HUES64 (cell line): Measurements from ENCODE around the gene NGF.

ENCODE experiments used
- H3K27ac ChIP-seq: 2 replicates; pipeline ENCODE4 v1.7.0; 2013; ENCODE audit warnings: low read depth, low read length, inconsistent platforms
- H3K27me3 ChIP-seq: 2 replicates; pipeline ENCODE4 v1.6.1; 2013; ENCODE audit warnings: mild to moderate bottlenecking, low read length; ENCODE audit not compliant: insufficient read depth
- H3K36me3 ChIP-seq: 2 replicates; pipeline ENCODE4 v1.6.1; 2013; ENCODE audit warnings: mild to moderate bottlenecking, low read length; ENCODE audit not compliant: insufficient read depth
- H3K4me1 ChIP-seq: 2 replicates; pipeline ENCODE4 v1.6.1; 2013; ENCODE audit warnings: mild to moderate bottlenecking, low read length, moderate library complexity; ENCODE audit not compliant: insufficient read depth
- H3K4me3 ChIP-seq: 2 replicates; pipeline ENCODE4 v1.5.1; 2013; ENCODE audit warnings: mild to moderate bottlenecking, low read length, moderate library complexity
- H3K9ac ChIP-seq: 2 replicates; pipeline ENCODE4 v1.6.1; 2013; ENCODE audit warnings: mild to moderate bottlenecking, low read depth, low read length
- H3K9me3 ChIP-seq: 2 replicates; pipeline ENCODE4 v1.6.1; 2013; ENCODE audit warnings: low read depth, low read length; ENCODE audit not compliant: insufficient read depth
- WGBS: fragments of 150-250, 120-280 bp; methylation state at CpG from one replicate; pipeline ENCODE4 v1.1.7; 2013; ENCODE audit warnings: missing lambda C conversion rate; 5-methylcytosine and 5-hydroxymethylcytosine counted together

Gene NGF

DNA sequence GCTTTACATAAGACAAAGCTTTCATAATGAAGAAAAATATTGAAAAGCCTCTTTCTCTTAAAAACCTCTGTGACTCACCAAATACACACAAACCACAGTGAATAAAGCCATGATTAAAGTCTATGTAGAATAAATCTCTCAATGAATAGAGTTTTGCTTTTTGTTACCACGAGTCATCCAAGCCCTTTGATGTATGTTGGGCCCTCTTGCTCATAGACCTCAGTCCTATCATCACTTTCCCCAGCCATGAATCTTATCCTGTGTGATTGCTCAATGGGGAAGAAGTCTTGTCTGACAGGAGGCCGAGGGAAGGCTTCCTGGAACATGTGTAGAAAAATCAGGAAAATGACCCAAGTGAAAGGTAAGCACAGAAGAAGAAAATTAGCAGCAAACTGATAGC lies 60.8 kb downstream of the NGF start:
- H3K9me3 ChIP-seq = 0 out of 2 replicates have a peak, but pooled peaks cover 7% of the 10 kb centered on the region
- no peaks in the 10 kb centered on the region for H3K27me3 ChIP-seq
- H3K9ac ChIP-seq = no peak overlapping the region
- H3K4me3 ChIP-seq = no peak overlapping the region
- H3K27ac ChIP-seq = no peak overlapping the region
- H3K4me1 ChIP-seq = no peaks in the 10 kb centered on the region
- no peaks in the 10 kb centered on the region for H3K36me3 ChIP-seq
- 88% methylated on average over 1 of the region's 2 CpGs for WGBS

DNA sequence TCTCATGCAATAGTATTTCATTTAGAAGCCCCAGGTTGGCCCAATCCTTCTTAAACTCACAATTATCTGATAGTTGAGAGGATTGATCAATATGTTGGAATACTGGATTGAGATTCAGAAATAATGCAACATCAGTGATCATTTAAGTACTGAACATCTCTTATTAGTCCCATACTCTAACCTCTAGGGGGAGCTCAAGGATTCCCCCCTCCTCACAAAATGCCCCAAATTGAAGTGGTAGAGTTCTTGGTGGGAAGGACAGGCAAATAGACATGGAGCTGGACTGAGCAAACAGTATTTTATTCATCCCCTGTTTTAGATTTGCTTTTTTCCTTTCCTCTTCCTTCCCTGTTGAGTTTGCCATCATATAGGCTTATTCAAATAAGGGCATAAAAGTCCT lies 62.8 kb downstream of the NGF start:
- H3K9me3 ChIP-seq = 0 out of 2 replicates have a peak, but pooled peaks cover 7% of the 10 kb centered on the region
- no peaks in the 10 kb centered on the region for H3K27me3 ChIP-seq
- H3K36me3 ChIP-seq = no peaks in the 10 kb centered on the region
- H3K9ac ChIP-seq = no peak overlapping the region
- no peaks in the 10 kb centered on the region for H3K4me1 ChIP-seq
- H3K4me3 ChIP-seq = no peak overlapping the region
- no peak overlapping the region for H3K27ac ChIP-seq

DNA sequence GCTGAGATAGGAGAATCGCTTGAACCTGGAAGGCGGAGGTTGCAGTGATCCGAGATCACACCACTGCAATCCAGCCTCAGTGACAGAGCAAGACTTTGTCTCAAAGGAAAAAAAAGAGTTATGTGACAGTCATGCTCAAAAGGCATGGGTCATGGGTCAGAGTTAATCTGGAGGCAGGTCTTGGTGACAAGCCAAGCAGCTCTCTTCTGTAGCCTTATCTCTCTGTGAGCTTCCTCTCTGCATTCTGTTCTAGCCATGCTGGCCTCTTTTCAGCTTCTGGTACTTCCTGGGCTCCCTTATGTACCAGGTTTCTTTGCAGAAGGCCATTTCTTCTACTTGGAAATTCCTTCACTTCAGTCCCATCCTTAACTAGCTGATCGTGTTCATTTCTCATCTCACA lies 63.6 kb downstream of the NGF start:
- H3K36me3 ChIP-seq = no peaks in the 10 kb centered on the region
- H3K27ac ChIP-seq = no peak overlapping the region
- H3K4me1 ChIP-seq = no peaks in the 10 kb centered on the region
- no peak overlapping the region for H3K9ac ChIP-seq
- H3K4me3 ChIP-seq = no peak overlapping the region
- 98% methylated on average over 4 of the region's 4 CpGs for WGBS
- no peaks in the 10 kb centered on the region for H3K27me3 ChIP-seq
- H3K9me3 ChIP-seq = 0 out of 2 replicates have a peak, but pooled peaks cover 7% of the 10 kb centered on the region

DNA sequence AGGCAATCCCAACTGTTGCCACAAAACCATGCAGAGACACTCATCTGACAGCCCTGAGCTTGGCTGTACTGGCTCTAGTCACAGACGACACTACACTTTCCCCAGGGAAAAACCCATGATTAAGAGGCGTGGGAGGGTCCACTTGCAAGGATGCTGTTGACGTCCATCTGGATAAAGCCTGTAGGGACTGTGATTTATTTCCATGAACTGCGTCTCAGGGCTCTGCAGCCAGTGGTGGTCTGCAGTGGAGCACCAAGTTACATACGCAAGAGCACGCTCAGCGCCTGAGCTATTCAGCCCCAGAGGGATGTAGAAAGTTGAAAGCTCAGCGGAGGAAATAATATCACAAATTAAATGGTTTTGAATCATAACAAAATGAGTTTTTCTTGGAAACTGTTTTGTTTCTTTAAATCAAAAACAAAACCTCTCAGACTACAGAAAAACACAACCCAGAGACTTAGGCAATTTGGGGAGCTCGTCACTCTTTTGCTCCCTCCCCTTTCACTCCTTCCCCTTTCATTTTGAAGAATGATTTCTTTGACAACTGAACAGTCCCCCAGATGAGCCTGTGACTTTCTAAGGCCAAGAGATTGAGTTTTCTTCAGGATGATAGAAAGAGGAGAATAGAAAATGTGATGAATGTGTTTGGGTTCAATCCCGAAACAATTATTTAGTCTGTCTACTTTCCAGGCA lies 71.2 kb downstream of the NGF start:
- Histone ChIP-seq H3K9me3 (no peaks in the 10 kb centered on the region), H3K36me3 (no peaks in the 10 kb centered on the region), H3K9ac (no peak overlapping the region), H3K27ac (no peak overlapping the region), H3K4me1 (no peaks in the 10 kb centered on the region), H3K27me3 (no peaks in the 10 kb centered on the region), H3K4me3 (no peak overlapping the region)
- WGBS = 89% methylated on average over 10 of the region's 10 CpGs

DNA sequence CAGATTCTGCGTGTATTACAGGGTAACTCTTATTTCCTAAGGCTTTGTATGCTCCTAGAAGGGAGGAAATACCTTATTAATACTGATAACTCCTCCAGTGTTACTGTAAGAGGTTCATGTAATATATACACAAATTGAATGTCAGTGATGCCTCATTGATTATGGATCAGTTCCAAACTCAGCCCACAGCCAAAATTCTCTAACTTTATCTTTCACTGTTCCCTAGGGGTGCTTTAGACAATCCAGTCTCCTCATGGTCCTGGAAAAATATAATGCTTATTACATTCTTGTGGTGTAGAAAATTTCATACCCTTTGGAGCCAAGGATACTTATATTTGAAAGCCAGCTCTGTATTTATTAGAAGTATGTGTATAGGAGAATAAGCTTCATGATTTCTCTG lies 73.0 kb downstream of the NGF start:
- no CpG with 5 or more reads among the region's 1 CpG for WGBS
- Histone ChIP-seq H3K4me3 (no peak overlapping the region), H3K9ac (no peak overlapping the region), H3K4me1 (no peaks in the 10 kb centered on the region), H3K27ac (no peak overlapping the region), H3K27me3 (no peaks in the 10 kb centered on the region), H3K36me3 (no peaks in the 10 kb centered on the region), H3K9me3 (no peaks in the 10 kb centered on the region)

DNA sequence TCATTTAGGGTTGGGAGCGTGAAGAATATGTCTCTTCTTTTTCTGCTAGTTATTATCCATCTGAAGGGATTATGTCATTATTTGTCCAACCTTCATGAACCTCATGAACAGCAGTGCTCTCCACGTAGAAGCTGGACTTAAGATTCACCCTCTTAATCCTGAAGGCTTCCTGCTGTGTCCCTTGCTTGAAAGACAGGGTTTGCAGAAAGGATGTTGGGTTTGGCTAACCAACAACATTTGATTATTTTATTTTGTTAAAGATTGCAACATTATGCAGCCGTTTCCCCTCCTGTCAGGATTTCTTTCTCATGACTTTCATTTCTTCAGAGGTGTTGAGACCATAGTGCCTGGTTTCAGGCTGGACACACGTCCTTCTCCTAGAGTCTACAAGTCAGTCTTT lies 75.2 kb downstream of the NGF start:
- H3K9ac ChIP-seq = no peak overlapping the region
- 80% methylated on average over 4 of the region's 4 CpGs for WGBS
- H3K27me3 ChIP-seq = no peaks in the 10 kb centered on the region
- H3K36me3 ChIP-seq = no peaks in the 10 kb centered on the region
- peaks cover 13% of the 10 kb centered on the region for H3K9me3 ChIP-seq
- no peaks in the 10 kb centered on the region for H3K4me1 ChIP-seq
- no peak overlapping the region for H3K4me3 ChIP-seq
- no peak overlapping the region for H3K27ac ChIP-seq

DNA sequence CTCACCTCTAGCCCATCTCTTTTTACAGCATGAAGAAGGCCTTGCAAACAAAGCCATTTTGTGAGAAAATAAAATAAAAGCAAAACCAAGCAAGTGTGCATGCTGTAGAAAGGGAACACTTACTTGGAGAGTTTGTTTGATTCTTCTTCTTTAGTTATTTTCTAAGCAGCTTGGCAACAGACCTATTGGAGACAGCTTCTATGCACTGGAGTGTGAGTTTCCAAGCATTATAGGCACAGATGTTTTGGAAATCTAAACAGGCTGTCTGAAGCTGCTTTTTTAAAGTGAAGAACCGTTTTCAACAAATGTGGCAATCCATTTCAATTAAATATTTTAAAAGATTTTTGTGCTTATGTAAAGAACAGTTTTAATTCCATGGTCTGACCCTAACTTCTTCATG lies 76.6 kb downstream of the NGF start:
- WGBS = no CpG with 5 or more reads among the region's 1 CpG
- Histone ChIP-seq H3K4me1 (no peaks in the 10 kb centered on the region), H3K9me3 (peaks cover 21% of the 10 kb centered on the region), H3K9ac (no peak overlapping the region), H3K27ac (no peak overlapping the region), H3K4me3 (no peak overlapping the region), H3K36me3 (no peaks in the 10 kb centered on the region), H3K27me3 (no peaks in the 10 kb centered on the region)

DNA sequence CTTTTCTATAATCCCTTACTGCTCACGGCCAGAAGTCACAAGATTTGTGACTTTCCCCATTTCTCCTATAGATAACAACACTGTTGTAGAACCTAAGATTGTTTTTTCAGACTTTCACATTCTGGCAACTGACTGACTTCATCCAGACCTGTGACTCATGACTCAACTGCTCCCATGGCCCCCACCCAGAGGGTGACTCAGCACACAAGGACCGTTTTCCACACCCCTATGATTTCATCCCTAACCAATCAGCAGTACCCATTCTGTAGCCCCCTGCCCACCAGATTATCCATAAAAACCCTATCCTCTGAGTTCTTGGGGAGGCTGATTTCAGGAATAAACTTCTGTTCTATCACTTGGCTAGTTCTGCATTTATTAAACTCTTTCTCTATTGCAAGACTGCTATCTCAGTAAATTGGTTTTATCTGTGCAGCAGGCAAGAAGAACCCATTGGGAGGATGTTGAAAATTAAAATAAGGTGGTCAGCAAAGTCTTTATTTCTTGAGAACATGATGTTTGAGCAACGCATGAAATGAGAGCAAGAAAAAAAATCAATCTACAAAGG lies 79.7 kb downstream of the NGF start:
- 62% methylated on average over 3 of the region's 3 CpGs for WGBS

DNA sequence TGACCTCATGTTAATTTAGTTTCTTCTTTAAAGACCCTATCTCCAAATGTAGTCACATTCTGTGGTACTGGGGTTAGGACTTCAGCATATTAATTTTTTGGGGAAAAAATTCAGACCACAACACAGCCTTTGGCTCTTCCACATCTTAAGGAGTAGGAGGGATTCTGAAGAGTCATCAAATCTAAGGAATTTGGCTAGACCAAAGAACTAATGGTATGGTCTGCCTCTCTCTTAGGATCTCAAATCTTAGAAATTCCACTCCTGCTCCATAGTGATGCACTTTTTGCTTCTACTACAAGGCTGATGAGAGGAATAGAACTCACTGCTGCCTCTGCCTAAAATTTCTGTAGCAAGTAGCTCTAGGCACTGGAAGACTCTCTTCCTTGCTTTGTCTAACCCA lies 80.5 kb downstream of the NGF start:
- Histone ChIP-seq H3K4me3 (no peak overlapping the region), H3K27ac (no peak overlapping the region)

More for the DNA sequence above, 79.7 kb downstream of the NGF start:
- Histone ChIP-seq H3K4me1 (no peaks in the 10 kb centered on the region), H3K27ac (no peak overlapping the region), H3K9me3 (peaks cover 21% of the 10 kb centered on the region), H3K9ac (no peak overlapping the region), H3K4me3 (no peak overlapping the region), H3K27me3 (no peaks in the 10 kb centered on the region), H3K36me3 (no peaks in the 10 kb centered on the region)

DNA sequence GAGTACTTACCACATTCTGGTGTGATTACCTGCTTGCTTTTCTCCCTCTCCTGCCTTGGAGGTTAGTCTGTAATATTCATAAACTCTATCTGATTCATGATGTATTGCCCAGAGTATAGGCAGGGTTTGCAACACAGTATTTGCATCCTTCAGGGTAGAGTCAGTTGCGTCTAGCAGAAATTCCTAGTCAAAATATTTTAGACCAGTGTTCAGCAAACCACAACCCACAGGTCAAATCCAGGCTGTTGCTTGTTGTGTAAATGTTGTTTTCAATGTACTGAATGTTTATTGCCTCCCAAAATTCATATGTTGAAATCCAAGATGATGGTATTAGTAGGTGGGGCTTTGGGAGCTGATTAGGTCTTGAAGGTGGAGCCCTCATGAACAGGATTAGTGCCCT lies 82.9 kb downstream of the NGF start:
- Histone ChIP-seq H3K9me3 (peaks cover 21% of the 10 kb centered on the region), H3K4me1 (no peaks in the 10 kb centered on the region), H3K9ac (no peak overlapping the region), H3K36me3 (no peaks in the 10 kb centered on the region), H3K4me3 (no peak overlapping the region), H3K27ac (no peak overlapping the region), H3K27me3 (no peaks in the 10 kb centered on the region)
- WGBS = 100% methylated on average over 1 of the region's 1 CpG

More for the DNA sequence above, 80.5 kb downstream of the NGF start:
- Histone ChIP-seq H3K27me3 (no peaks in the 10 kb centered on the region), H3K36me3 (no peaks in the 10 kb centered on the region), H3K9me3 (peaks cover 21% of the 10 kb centered on the region), H3K4me1 (no peaks in the 10 kb centered on the region), H3K9ac (no peak overlapping the region)

DNA sequence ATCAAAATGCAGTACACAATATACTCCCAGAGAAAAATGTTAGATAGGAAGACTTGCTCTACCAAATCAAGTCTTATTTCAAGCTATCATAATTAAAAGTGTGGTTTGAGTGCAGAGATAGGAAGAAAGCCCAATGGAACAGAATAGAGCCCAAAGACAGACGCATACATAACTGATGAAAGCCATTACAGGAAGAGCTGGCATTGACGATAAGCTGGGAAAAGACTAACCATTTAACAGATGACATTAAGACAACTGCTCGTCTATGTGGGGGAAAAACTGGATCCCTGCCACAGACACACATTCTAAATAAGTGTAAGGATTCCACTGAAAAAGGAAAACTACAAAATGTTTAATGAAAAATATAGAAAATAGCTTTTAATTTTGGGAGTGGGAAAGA lies 85.5 kb downstream of the NGF start:
- H3K36me3 ChIP-seq = no peaks in the 10 kb centered on the region
- peaks cover 5% of the 10 kb centered on the region; the same call in 1 of the 2 replicates for H3K9me3 ChIP-seq

DNA sequence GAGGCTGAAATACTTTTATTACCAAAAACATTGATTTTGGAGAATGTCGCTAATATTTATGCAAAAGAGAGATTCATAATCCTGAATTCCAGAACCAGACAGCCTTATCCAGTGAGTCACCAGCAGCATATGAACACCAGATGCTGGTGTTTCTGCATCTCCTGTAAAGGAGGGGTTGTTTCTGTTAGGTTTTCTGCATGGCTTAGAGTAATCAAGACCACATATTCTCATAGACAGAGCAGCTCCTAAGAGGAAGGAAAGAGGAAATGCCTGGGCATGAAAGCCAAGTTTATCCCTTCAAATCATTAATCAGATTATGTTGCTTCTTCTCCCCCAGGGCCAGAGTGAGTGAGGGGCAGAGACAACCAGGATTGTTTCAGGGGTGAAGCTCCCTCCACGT lies 86.2 kb downstream of the NGF start:
- no peaks in the 10 kb centered on the region for H3K36me3 ChIP-seq
- no peaks in the 10 kb centered on the region for H3K27me3 ChIP-seq
- H3K4me3 ChIP-seq = no peak overlapping the region
- no CpG with 5 or more reads among the region's 2 CpGs for WGBS
- H3K4me1 ChIP-seq = no peaks in the 10 kb centered on the region
- H3K27ac ChIP-seq = no peak overlapping the region
- no peak overlapping the region for H3K9ac ChIP-seq
- no peaks in the 10 kb centered on the region; the same call in 1 of the 2 replicates for H3K9me3 ChIP-seq

More for the DNA sequence above, 85.5 kb downstream of the NGF start:
- no peak overlapping the region for H3K4me3 ChIP-seq
- no peak overlapping the region for H3K27ac ChIP-seq
- no peaks in the 10 kb centered on the region for H3K4me1 ChIP-seq
- H3K9ac ChIP-seq = no peak overlapping the region
- H3K27me3 ChIP-seq = no peaks in the 10 kb centered on the region
- WGBS = 95% methylated on average over 2 of the region's 3 CpGs
